ENCODE measurements around the gene MAPKAP1.

Gene MAPKAP1

GRCh38 chr9:125464591-125465385 is 242.2 kb downstream of the MAPKAP1 start:
- Histone ChIP-seq H2BK120ac (ENCODE audit: insufficient read depth, low read length, poor library complexity) (peak overlapping the region; percentile 16), H4K12ac (ENCODE audit: low read depth, low read length) (no peak overlapping the region), H3K23ac (ENCODE audit: low read length) (no peak overlapping the region), H3K4me1 (ENCODE audit: control insufficient read depth in 1 of 2, insufficient read depth in 2 of 2, low read length in 2 of 2) (peaks cover 11 to 24% of the 10 kb centered on the region in 2 experiments), H3K27me3 (ENCODE audit: insufficient read depth, low read length) (no peaks in the 10 kb centered on the region), H3K4me3 (ENCODE audit: low read depth, low read length) (no peak overlapping the region), H2AFZ (ENCODE audit: insufficient read depth, low read length, poor library complexity) (no peak overlapping the region), H2BK12ac (ENCODE audit: low read length) (no peak overlapping the region), H3K79me1 (ENCODE audit: low read length) (peaks cover 2% of the 10 kb centered on the region), H3K18ac (ENCODE audit: low read length) (no peak overlapping the region), H4K91ac (ENCODE audit: low read depth, low read length) (no peak overlapping the region), H2AK5ac (ENCODE audit: low read length) (no peak overlapping the region), H4K8ac (ENCODE audit: low read depth, low read length) (no peak overlapping the region), H3K9me3 (ENCODE audit: insufficient read depth, low read depth, low read length) (no peaks in the 10 kb centered on the region), H3K14ac (ENCODE audit: low read length) (no peak overlapping the region), H2BK5ac (ENCODE audit: low read depth, low read length, poor library complexity) (no peak overlapping the region), H3K4me2 (ENCODE audit: low read length) (no peak overlapping the region), H3K36me3 (ENCODE audit: control insufficient read depth in 1 of 2, insufficient read depth in 2 of 2, low read length in 2 of 2) (peaks cover 0 to 3% of the 10 kb centered on the region in 2 experiments), H3K9ac (ENCODE audit: low read length) (no peak overlapping the region), H3K27ac (ENCODE audit: low read depth, low read length) (no peak overlapping the region), H3K4ac (ENCODE audit: low read depth, low read length) (no peak overlapping the region), H3K79me2 (ENCODE audit: control insufficient read depth, insufficient read depth, low read length, poor library complexity) (no peaks in the 10 kb centered on the region)
- no peak for DNase-seq
- WGBS (ENCODE audit: extremely low coverage, insufficient coverage, insufficient read length) = no CpG with 5 or more reads among the region's 12 CpGs

- H3K27me3 ChIP-seq (ENCODE audit: insufficient read depth, low read length) = no peaks in the 10 kb centered on the region
- no peak for DNase-seq
- no peak overlapping the region for H2BK120ac ChIP-seq (ENCODE audit: insufficient read depth, low read length, poor library complexity)
- H3K4me3 ChIP-seq (ENCODE audit: low read depth, low read length) = no peak overlapping the region
- H3K79me1 ChIP-seq (ENCODE audit: low read length) = peaks cover 2% of the 10 kb centered on the region
- H3K18ac ChIP-seq (ENCODE audit: low read length) = no peak overlapping the region
- H3K9me3 ChIP-seq (ENCODE audit: insufficient read depth, low read depth, low read length) = peaks cover 1% of the 10 kb centered on the region
- no peak overlapping the region for H3K14ac ChIP-seq (ENCODE audit: low read length)
- H3K36me3 ChIP-seq (ENCODE audit: control insufficient read depth in 1 of 2, insufficient read depth in 2 of 2, low read length in 2 of 2) = peaks cover 0 to 3% of the 10 kb centered on the region in 2 experiments
- no peak overlapping the region for H3K4ac ChIP-seq (ENCODE audit: low read depth, low read length)
- no peak overlapping the region for H3K4me2 ChIP-seq (ENCODE audit: low read length)
- no peak overlapping the region for H4K12ac ChIP-seq (ENCODE audit: low read depth, low read length)
- no peak overlapping the region for H3K27ac ChIP-seq (ENCODE audit: low read depth, low read length)
- no peak overlapping the region for H2BK5ac ChIP-seq (ENCODE audit: low read depth, low read length, poor library complexity)
- H3K4me1 ChIP-seq (ENCODE audit: control insufficient read depth in 1 of 2, insufficient read depth in 2 of 2, low read length in 2 of 2) = peaks cover 11 to 24% of the 10 kb centered on the region in 2 experiments
- no peaks in the 10 kb centered on the region for H3K79me2 ChIP-seq (ENCODE audit: control insufficient read depth, insufficient read depth, low read length, poor library complexity)
- no peak overlapping the region for H3K9ac ChIP-seq (ENCODE audit: low read length)
- no peak overlapping the region for H2AFZ ChIP-seq (ENCODE audit: insufficient read depth, low read length, poor library complexity)
- no peak overlapping the region for H4K91ac ChIP-seq (ENCODE audit: low read depth, low read length)
- no peak overlapping the region for H3K23ac ChIP-seq (ENCODE audit: low read length)
- WGBS (ENCODE audit: extremely low coverage, insufficient coverage, insufficient read length) = no CpG with 5 or more reads among the region's 2 CpGs
- no peak overlapping the region for H4K8ac ChIP-seq (ENCODE audit: low read depth, low read length)
- H2AK5ac ChIP-seq (ENCODE audit: low read length) = no peak overlapping the region
- H2BK12ac ChIP-seq (ENCODE audit: low read length) = no peak overlapping the region
These were observed 243.1 kb downstream of the MAPKAP1 start for GRCh38 chr9:125463926-125464325.

DNA sequence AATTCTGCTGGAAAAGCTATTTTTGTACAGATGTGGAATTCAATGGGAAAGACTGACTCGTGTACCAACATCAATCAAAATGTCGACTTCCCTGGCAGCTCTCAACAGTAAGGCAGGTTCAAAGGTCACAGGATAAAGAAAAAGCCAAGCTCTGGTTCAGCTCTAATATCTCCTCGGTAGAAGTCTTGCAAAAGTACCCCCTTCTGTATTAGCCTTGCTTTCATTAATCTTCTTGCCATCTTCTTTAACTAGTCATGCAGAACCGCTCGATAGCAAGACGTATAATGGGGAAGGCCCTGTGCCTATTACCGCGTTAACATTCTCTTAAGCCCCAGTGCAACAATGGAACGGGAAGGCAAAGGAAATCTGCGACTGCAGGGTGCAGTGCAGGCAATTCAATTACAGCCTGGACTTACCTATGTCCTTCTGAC is 244.1 kb downstream of the MAPKAP1 start:
- H3K36me3 ChIP-seq (ENCODE audit: control insufficient read depth in 1 of 2, insufficient read depth in 2 of 2, low read length in 2 of 2) = peaks cover 0 to 3% of the 10 kb centered on the region in 2 experiments
- no peak overlapping the region for H3K23ac ChIP-seq (ENCODE audit: low read length)
- peaks cover 1% of the 10 kb centered on the region for H3K9me3 ChIP-seq (ENCODE audit: insufficient read depth, low read depth, low read length)
- H3K4me1 ChIP-seq (ENCODE audit: control insufficient read depth in 1 of 2, insufficient read depth in 2 of 2, low read length in 2 of 2) = peaks cover 11 to 24% of the 10 kb centered on the region in 2 experiments
- no peak overlapping the region for H3K14ac ChIP-seq (ENCODE audit: low read length)
- H3K9ac ChIP-seq (ENCODE audit: low read length) = no peak overlapping the region
- H2AFZ ChIP-seq (ENCODE audit: insufficient read depth, low read length, poor library complexity) = no peak overlapping the region
- no peak for DNase-seq
- no peak overlapping the region for H4K12ac ChIP-seq (ENCODE audit: low read depth, low read length)
- H3K4me3 ChIP-seq (ENCODE audit: low read depth, low read length) = no peak overlapping the region
- no peak overlapping the region for H3K27ac ChIP-seq (ENCODE audit: low read depth, low read length)
- peaks cover 2% of the 10 kb centered on the region for H3K79me1 ChIP-seq (ENCODE audit: low read length)
- no peak overlapping the region for H4K8ac ChIP-seq (ENCODE audit: low read depth, low read length)
- no peaks in the 10 kb centered on the region for H3K79me2 ChIP-seq (ENCODE audit: control insufficient read depth, insufficient read depth, low read length, poor library complexity)
- no peak overlapping the region for H3K4me2 ChIP-seq (ENCODE audit: low read length)
- H3K18ac ChIP-seq (ENCODE audit: low read length) = no peak overlapping the region
- H2BK5ac ChIP-seq (ENCODE audit: low read depth, low read length, poor library complexity) = no peak overlapping the region
- no peak overlapping the region for H2BK12ac ChIP-seq (ENCODE audit: low read length)
- no CpG with 5 or more reads among the region's 10 CpGs for WGBS (ENCODE audit: extremely low coverage, insufficient coverage, insufficient read length)
- H3K4ac ChIP-seq (ENCODE audit: low read depth, low read length) = no peak overlapping the region
- no peak overlapping the region for H2AK5ac ChIP-seq (ENCODE audit: low read length)
- H4K91ac ChIP-seq (ENCODE audit: low read depth, low read length) = no peak overlapping the region
- H3K27me3 ChIP-seq (ENCODE audit: insufficient read depth, low read length) = no peaks in the 10 kb centered on the region
- no peak overlapping the region for H2BK120ac ChIP-seq (ENCODE audit: insufficient read depth, low read length, poor library complexity)

DNA sequence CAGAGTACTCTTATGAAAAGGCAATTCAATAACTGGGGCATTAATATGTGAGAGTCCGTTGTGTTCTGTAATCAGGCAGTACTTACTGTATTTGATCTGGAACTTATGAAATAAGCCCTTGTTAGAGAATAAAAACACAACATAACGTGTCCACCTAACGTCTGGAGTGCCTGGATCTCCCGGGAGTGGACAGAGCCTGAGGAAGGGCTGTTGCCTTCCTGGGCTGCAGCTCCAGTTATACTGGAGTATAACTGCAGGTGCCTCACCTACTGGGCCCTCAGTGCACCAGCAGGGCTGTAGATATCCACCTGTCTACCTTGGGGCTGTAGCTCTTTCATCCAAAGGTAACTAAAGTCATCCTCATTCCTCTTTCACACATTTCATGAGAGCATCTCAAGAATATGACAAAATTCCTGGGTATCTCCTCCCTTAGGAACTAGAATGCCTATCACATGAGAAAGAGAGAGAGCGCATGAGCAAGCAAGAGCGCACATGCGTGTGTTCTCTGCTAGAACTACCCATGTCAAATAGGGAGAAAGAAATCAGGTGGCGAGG is 245.3 kb downstream of the MAPKAP1 start:
- no peak overlapping the region for H3K18ac ChIP-seq (ENCODE audit: low read length)

More for the DNA sequence above, 245.3 kb downstream of the MAPKAP1 start:
- no peak overlapping the region for H3K27ac ChIP-seq (ENCODE audit: low read depth, low read length)
- no peak overlapping the region for H2BK5ac ChIP-seq (ENCODE audit: low read depth, low read length, poor library complexity)
- no peaks in the 10 kb centered on the region for H3K27me3 ChIP-seq (ENCODE audit: insufficient read depth, low read length)
- no CpG with 5 or more reads among the region's 8 CpGs for WGBS (ENCODE audit: extremely low coverage, insufficient coverage, insufficient read length)
- H3K36me3 ChIP-seq (ENCODE audit: control insufficient read depth in 1 of 2, insufficient read depth in 2 of 2, low read length in 2 of 2) = no peaks in the 10 kb centered on the region
- no peak overlapping the region for H2BK12ac ChIP-seq (ENCODE audit: low read length)
- H2AFZ ChIP-seq (ENCODE audit: insufficient read depth, low read length, poor library complexity) = no peak overlapping the region
- peaks cover 11 to 24% of the 10 kb centered on the region in 2 experiments for H3K4me1 ChIP-seq (ENCODE audit: control insufficient read depth in 1 of 2, insufficient read depth in 2 of 2, low read length in 2 of 2)
- no peak overlapping the region for H3K23ac ChIP-seq (ENCODE audit: low read length)
- no peaks in the 10 kb centered on the region for H3K79me1 ChIP-seq (ENCODE audit: low read length)
- no peak overlapping the region for H3K9ac ChIP-seq (ENCODE audit: low read length)
- H4K91ac ChIP-seq (ENCODE audit: low read depth, low read length) = no peak overlapping the region
- DNase-seq = peak; percentile 62 to 86
- H2BK120ac ChIP-seq (ENCODE audit: insufficient read depth, low read length, poor library complexity) = no peak overlapping the region
- no peak overlapping the region for H4K12ac ChIP-seq (ENCODE audit: low read depth, low read length)
- H4K8ac ChIP-seq (ENCODE audit: low read depth, low read length) = no peak overlapping the region
- H3K79me2 ChIP-seq (ENCODE audit: control insufficient read depth, insufficient read depth, low read length, poor library complexity) = no peaks in the 10 kb centered on the region
- no peak overlapping the region for H3K4me2 ChIP-seq (ENCODE audit: low read length)
- H3K14ac ChIP-seq (ENCODE audit: low read length) = no peak overlapping the region
- H3K4me3 ChIP-seq (ENCODE audit: low read depth, low read length) = no peak overlapping the region
- peaks cover 1% of the 10 kb centered on the region for H3K9me3 ChIP-seq (ENCODE audit: insufficient read depth, low read depth, low read length)
- no peak overlapping the region for H3K4ac ChIP-seq (ENCODE audit: low read depth, low read length)
- H2AK5ac ChIP-seq (ENCODE audit: low read length) = no peak overlapping the region

Data from trophoblast cell (in vitro differentiated cells and primary cell).